ENCODE data around the gene PKD1.

The PKD1 gene

GRCh38 chr16:2170080-2170479 lies 34.4 kb upstream of the PKD1 start:
- no peak for DNase-seq (ENCODE audit: low spot score)

GRCh38 chr16:2167068-2167638 lies 31.5 kb upstream of the PKD1 start:
- DNase-seq (ENCODE audit: low spot score) = no peak

GRCh38 chr16:2166263-2167067 lies 30.8 kb upstream of the PKD1 start:
- DNase-seq (ENCODE audit: low spot score) = no peak

- DNase-seq (ENCODE audit: low spot score) = no peak
These were observed 30.2 kb upstream of the PKD1 start for GRCh38 chr16:2165861-2166260.

- DNase-seq (ENCODE audit: low spot score) = no peak
These were observed 27.6 kb upstream of the PKD1 start for GRCh38 chr16:2163211-2163881.

GRCh38 chr16:2162676-2163118 lies 27.0 kb upstream of the PKD1 start:
- no peak for DNase-seq (ENCODE audit: low spot score)

- DNase-seq (ENCODE audit: low spot score) = no peak
These were observed 26.2 kb upstream of the PKD1 start for GRCh38 chr16:2161911-2162310.

- DNase-seq (ENCODE audit: low spot score) = peak; percentile 42
These were observed 25.3 kb upstream of the PKD1 start for GRCh38 chr16:2160915-2161551.

- DNase-seq (ENCODE audit: low spot score) = peak; percentile 54
These were observed 23.6 kb upstream of the PKD1 start for GRCh38 chr16:2159175-2159838.

GRCh38 chr16:2158262-2158638 lies 22.6 kb upstream of the PKD1 start:
- no peak for DNase-seq (ENCODE audit: low spot score)

GRCh38 chr16:2157480-2158261 lies 22.0 kb upstream of the PKD1 start:
- no peak for DNase-seq (ENCODE audit: low spot score)

GRCh38 chr16:2156849-2157224 lies 21.1 kb upstream of the PKD1 start:
- DNase-seq (ENCODE audit: low spot score) = no peak

- peak; percentile 68 for DNase-seq (ENCODE audit: low spot score)
These were observed 20.5 kb upstream of the PKD1 start for GRCh38 chr16:2155977-2156848.

- peak; percentile 100 for DNase-seq (ENCODE audit: low spot score)
These were observed 19.6 kb upstream of the PKD1 start, which contains the start of gene TRAF7 for GRCh38 chr16:2155091-2155950. TRAF7 (plus strand) TSS chr16:2155782; CDS start chr16:2163921, 8,139 bp downstream.

GRCh38 chr16:2154533-2155090 lies 18.9 kb upstream of the PKD1 start:
- DNase-seq (ENCODE audit: low spot score) = no peak

- no peak for DNase-seq (ENCODE audit: low spot score)
These were observed 17.2 kb upstream of the PKD1 start for GRCh38 chr16:2152695-2153506.

- DNase-seq (ENCODE audit: low spot score) = no peak
These were observed 15.7 kb upstream of the PKD1 start for GRCh38 chr16:2151188-2152091.

Data from hepatic stellate cell (primary cell).